ENCODE results near the gene GRIA3. TPM values are rescaled to one million over a fixed set of nuclear protein-coding genes. Genes with fewer than 3 reads are reported as not detected.
"Not testable (repeated sequence)": the region's sequence is repeated elsewhere in the genome, so short reads cannot be mapped to it uniquely, and the experiment has no call there.

GRIA3 gene
- total and polyA plus RNA-seq, 10 donors = 0.10 to 0.61 (median 0.24) TPM; not detected in 2

GRCh38 chrX:123518791-123519190, 334.7 kb downstream of the GRIA3 start:
- H3K27ac ChIP-seq = no peak overlapping the region
- TF ChIP-seq POLR2A (IDR thresholded peaks at IDR 0.05) (no peak), CTCF (IDR thresholded peaks at IDR 0.05 in 8 of 11, conservative IDR thresholded peaks at IDR 0.05 in 3 of 11) (no peak), POLR2AphosphoS5 (IDR thresholded peaks at IDR 0.05) (no peak)
- no peaks in the 10 kb centered on the region for H3K4me1 ChIP-seq
- no peak for DNase-seq
- H3K4me3 ChIP-seq = no peak overlapping the region
- H3K27me3 ChIP-seq (replicated peaks in 1 of 7) = no peaks in the 10 kb centered on the region
- no peaks in the 10 kb centered on the region for H3K36me3 ChIP-seq
- H3K9me3 ChIP-seq = peaks cover 0 to 36% (median 13%) of the 10 kb centered on the region in 8 donors
- intact Hi-C loops (cut with DNase I; ENCODE audit: low total_unique reads) = no loop called here
- WGBS, 5 donors = 60 to 96% (median 85%) methylated on average over 2 of the region's 2 CpGs

GRCh38 chrX:123525123-123525725, 341.1 kb downstream of the GRIA3 start:
- whole genome bisulfite sequencing, 5 donors = 66 to 75% (median 71%) methylated on average over 2 of the region's 2 CpGs
- intact Hi-C loops (cut with DNase I; ENCODE audit: low total_unique reads) = no loop called here
- no peak for DNase-seq

GRCh38 chrX:123530726-123531125, 346.6 kb downstream of the GRIA3 start:
- DNase-seq; H3K4me3 ChIP-seq; H3K36me3 ChIP-seq; H3K4me1 ChIP-seq; H3K27ac ChIP-seq; intact Hi-C loops (cut with DNase I; ENCODE audit: low total_unique reads); H3K27me3 ChIP-seq (replicated peaks in 1 of 7): not testable (repeated sequence)
- H3K9me3 ChIP-seq = peaks cover 0 to 37% (median 4%) of the 10 kb centered on the region in 8 donors
- WGBS, 5 donors = 41 to 88% (median 70%) methylated on average over 1 of the region's 1 CpG

More at GRCh38 chrX:123525123-123525725, 341.1 kb downstream of the GRIA3 start:
- H3K4me1 ChIP-seq = no peaks in the 10 kb centered on the region
- no peak overlapping the region for H3K27ac ChIP-seq
- TF ChIP-seq CTCF (IDR thresholded peaks at IDR 0.05 in 8 of 11, conservative IDR thresholded peaks at IDR 0.05 in 3 of 11) (no peak), POLR2A (IDR thresholded peaks at IDR 0.05) (no peak), POLR2AphosphoS5 (IDR thresholded peaks at IDR 0.05) (no peak)
- H3K27me3 ChIP-seq (replicated peaks in 1 of 7) = no peaks in the 10 kb centered on the region
- peaks cover 0 to 13% (median 0%) of the 10 kb centered on the region in 8 donors for H3K9me3 ChIP-seq
- H3K36me3 ChIP-seq = no peaks in the 10 kb centered on the region
- H3K4me3 ChIP-seq = no peak overlapping the region
